ENCODE data around the gene RIBC1. TPM values are rescaled to one million over a fixed set of nuclear protein-coding genes. Genes with fewer than 3 reads are reported as not detected.

The RIBC1 gene
- total RNA-seq, 1 experiment from 2014 or later = 0.61 TPM

DNA sequence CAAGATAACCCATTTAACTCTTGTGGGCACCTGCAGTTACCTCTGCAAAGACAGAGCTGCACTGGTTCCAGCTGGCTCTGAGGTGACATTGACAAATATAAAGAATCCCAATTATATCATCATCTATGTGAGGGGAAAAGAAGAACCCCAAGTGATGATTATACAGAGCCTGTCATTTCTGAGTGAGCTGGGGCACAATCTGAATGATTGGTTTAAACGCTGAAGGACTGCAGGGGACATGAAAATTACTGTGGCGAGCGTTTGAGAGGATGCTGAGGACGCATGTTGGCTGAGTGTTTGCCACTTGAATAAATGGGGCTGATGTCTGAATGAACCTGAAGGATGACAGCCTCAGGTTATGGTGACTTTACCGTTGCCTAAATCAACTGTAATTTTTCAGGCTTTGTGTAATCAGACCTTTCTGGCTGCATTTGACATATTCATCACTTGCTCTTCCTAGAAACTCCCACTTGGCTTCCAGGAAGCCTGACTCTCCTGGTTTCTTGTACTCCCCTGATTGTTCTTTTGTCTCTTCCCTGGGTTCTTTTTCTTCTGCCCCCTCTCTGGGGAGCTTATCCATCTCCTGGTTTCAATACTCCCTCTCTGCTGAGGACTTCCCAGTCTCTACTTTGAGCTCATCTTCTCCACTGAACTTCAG lies 15.6 kb downstream of the RIBC1 start:
- Histone ChIP-seq H4K20me1 (ENCODE audit: insufficient read depth) (no peaks in the 10 kb centered on the region), H3K27me3 (ENCODE audit: insufficient read depth, low read length) (no peaks in the 10 kb centered on the region), H3K27ac (ENCODE audit: low read depth, low read length) (no peak overlapping the region), H3K9me3 (ENCODE audit: control insufficient read depth in 1 of 2, insufficient read depth in 1 of 2, low read depth in 1 of 2, low read length in 2 of 2) (no peaks in the 10 kb centered on the region), H3K4me3 (replicated peaks in 1 of 2; ENCODE audit: low read depth in 1 of 2, low read length in 2 of 2) (no peak overlapping the region), H3K4me1 (ENCODE audit: control insufficient read depth in 1 of 2, insufficient read depth in 2 of 2, low read length in 2 of 2) (peaks cover 11 to 29% of the 10 kb centered on the region in 2 experiments), H3K79me2 (ENCODE audit: insufficient read depth, low read length) (peaks cover 8% of the 10 kb centered on the region; the same call in 1 of the 2 replicates), H3K36me3 (ENCODE audit: control insufficient read depth in 1 of 2, insufficient read depth in 2 of 2, low read length in 2 of 2) (no peaks in the 10 kb centered on the region), H3K9ac (ENCODE audit: low read length) (no peak overlapping the region), H2AFZ (ENCODE audit: low read depth, low read length, poor library complexity, severe bottlenecking) (no peak overlapping the region), H3K9me2 (ENCODE audit: insufficient read depth) (no peaks in the 10 kb centered on the region), H3K4me2 (ENCODE audit: low read length) (no peak overlapping the region)
- intact Hi-C loops (cut with micrococcal nuclease) = no loop called here
- CTCF ChIA-PET = interaction anchor here (0.9 kb wide), 1 partner anchor 20 kb away, joined by 3 read pairs; no protein-coding TSS in a partner anchor
- TF ChIP-seq TCF7L2 (IDR thresholded peaks at IDR 0.05; ENCODE audit: borderline replicate concordance, extremely low read depth, insufficient read depth, insufficient read length) (no peak), YY1 (IDR thresholded peaks at IDR 0.05; ENCODE audit: extremely low read depth, insufficient replicate concordance, low read depth, low read length) (no peak), ZFX (IDR thresholded peaks at IDR 0.05) (no peak), CTCF (IDR thresholded peaks at IDR 0.05 in 2 of 3, conservative IDR thresholded peaks at IDR 0.05 in 1 of 3; ENCODE audit: borderline replicate concordance in 1 of 3, insufficient read depth in 1 of 3, low read depth in 2 of 3, low read length in 2 of 3) (no peak), SRF (IDR thresholded peaks at IDR 0.05; ENCODE audit: low read depth) (no peak), SP1 (IDR thresholded peaks at IDR 0.05; ENCODE audit: low read depth) (no peak), EGR1 (IDR thresholded peaks at IDR 0.05; ENCODE audit: low read depth) (no peak), CEBPB (IDR thresholded peaks at IDR 0.05; ENCODE audit: low read depth) (no peak), ATF3 (IDR thresholded peaks at IDR 0.05) (no peak), RAD21 (IDR thresholded peaks at IDR 0.05; ENCODE audit: low read depth) (no peak), EZH2phosphoT487 (IDR thresholded peaks at IDR 0.05; ENCODE audit: borderline replicate concordance) (no peak), SIN3A (IDR thresholded peaks at IDR 0.05; ENCODE audit: low read depth) (no peak), POLR2A (IDR thresholded peaks at IDR 0.05; ENCODE audit: borderline replicate concordance, extremely low read depth, insufficient read depth, insufficient read length) (no peak), POLR2AphosphoS5 (IDR thresholded peaks at IDR 0.05; ENCODE audit: low read depth, low read length) (no peak), CBX3 (IDR thresholded peaks at IDR 0.05; ENCODE audit: low read depth) (no peak), JUND (IDR thresholded peaks at IDR 0.05) (no peak)
- TF ChIP-seq, protein P1, sequence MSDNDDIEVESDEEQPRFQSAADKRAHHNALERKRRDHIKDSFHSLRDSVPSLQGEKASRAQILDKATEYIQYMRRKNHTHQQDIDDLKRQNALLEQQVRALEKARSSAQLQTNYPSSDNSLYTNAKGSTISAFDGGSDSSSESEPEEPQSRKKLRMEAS (IDR thresholded peaks at IDR 0.05) = no peak
- TF ChIP-seq, protein P2, sequence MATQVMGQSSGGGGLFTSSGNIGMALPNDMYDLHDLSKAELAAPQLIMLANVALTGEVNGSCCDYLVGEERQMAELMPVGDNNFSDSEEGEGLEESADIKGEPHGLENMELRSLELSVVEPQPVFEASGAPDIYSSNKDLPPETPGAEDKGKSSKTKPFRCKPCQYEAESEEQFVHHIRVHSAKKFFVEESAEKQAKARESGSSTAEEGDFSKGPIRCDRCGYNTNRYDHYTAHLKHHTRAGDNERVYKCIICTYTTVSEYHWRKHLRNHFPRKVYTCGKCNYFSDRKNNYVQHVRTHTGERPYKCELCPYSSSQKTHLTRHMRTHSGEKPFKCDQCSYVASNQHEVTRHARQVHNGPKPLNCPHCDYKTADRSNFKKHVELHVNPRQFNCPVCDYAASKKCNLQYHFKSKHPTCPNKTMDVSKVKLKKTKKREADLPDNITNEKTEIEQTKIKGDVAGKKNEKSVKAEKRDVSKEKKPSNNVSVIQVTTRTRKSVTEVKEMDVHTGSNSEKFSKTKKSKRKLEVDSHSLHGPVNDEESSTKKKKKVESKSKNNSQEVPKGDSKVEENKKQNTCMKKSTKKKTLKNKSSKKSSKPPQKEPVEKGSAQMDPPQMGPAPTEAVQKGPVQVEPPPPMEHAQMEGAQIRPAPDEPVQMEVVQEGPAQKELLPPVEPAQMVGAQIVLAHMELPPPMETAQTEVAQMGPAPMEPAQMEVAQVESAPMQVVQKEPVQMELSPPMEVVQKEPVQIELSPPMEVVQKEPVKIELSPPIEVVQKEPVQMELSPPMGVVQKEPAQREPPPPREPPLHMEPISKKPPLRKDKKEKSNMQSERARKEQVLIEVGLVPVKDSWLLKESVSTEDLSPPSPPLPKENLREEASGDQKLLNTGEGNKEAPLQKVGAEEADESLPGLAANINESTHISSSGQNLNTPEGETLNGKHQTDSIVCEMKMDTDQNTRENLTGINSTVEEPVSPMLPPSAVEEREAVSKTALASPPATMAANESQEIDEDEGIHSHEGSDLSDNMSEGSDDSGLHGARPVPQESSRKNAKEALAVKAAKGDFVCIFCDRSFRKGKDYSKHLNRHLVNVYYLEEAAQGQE (IDR thresholded peaks at IDR 0.05; ENCODE audit: low read depth) = no peak
- POLR2A ChIA-PET = no interaction called here
- no TSS peak for BruUV-seq (replicated peaks)
- ATAC-seq = no peak
- DNase-seq (ENCODE audit: low read depth, low spot score) = no peak
- RAD21 ChIA-PET (ENCODE audit: low non-redundant PET in 1 of 2, low total read pairs in 2 of 2, uncharacterized antibody in 2 of 2, unreplicated experiment in 2 of 2) = no interaction called here
